ENCODE results near the gene THAP6.
"Not testable (repeated sequence)": the region's sequence is repeated elsewhere in the genome, so short reads cannot be mapped to it uniquely, and the experiment has no call there.

Gene THAP6

GRCh38 chr4:75514131-75514948 is at the start of gene THAP6, which contains the start of gene RCHY1:
TSS of gene THAP6 (plus strand) at chr4:75514473. CDS start at chr4:75515453, 980 bp downstream.
TSS of gene RCHY1 (minus strand) at chr4:75514403. CDS start at chr4:75514286, 117 bp downstream.
- DNase-seq (ENCODE audit: low read depth, low spot score), result peak; percentile 88

GRCh38 chr4:75469896-75470295 is 44.4 kb upstream of the THAP6 start:
- no peak for DNase-seq (ENCODE audit: low read depth, low spot score)

GRCh38 chr4:75470738-75471137 is 43.5 kb upstream of the THAP6 start:
- DNase-seq (ENCODE audit: low read depth, low spot score), result no peak

- no peak for DNase-seq (ENCODE audit: low read depth, low spot score)
Measured at GRCh38 chr4:75477201-75477600, 37.1 kb upstream of the THAP6 start.

- no peak for DNase-seq (ENCODE audit: low read depth, low spot score)
Measured at GRCh38 chr4:75484190-75484589, 30.1 kb upstream of the THAP6 start.

- no peak for DNase-seq (ENCODE audit: low read depth, low spot score)
Measured at GRCh38 chr4:75490155-75490554, 24.1 kb upstream of the THAP6 start.

- DNase-seq (ENCODE audit: low read depth, low spot score), result no peak
Measured at GRCh38 chr4:75494563-75494962, 19.7 kb upstream of the THAP6 start.

- DNase-seq (ENCODE audit: low read depth, low spot score), result no peak
Measured at GRCh38 chr4:75495476-75495875, 18.8 kb upstream of the THAP6 start.

GRCh38 chr4:75496406-75496805 is 17.9 kb upstream of the THAP6 start:
- no peak for DNase-seq (ENCODE audit: low read depth, low spot score)

- DNase-seq (ENCODE audit: low read depth, low spot score), result no peak
Measured at GRCh38 chr4:75497133-75497532, 17.1 kb upstream of the THAP6 start.

- no peak for DNase-seq (ENCODE audit: low read depth, low spot score)
Measured at GRCh38 chr4:75498041-75498440, 16.2 kb upstream of the THAP6 start.

- DNase-seq (ENCODE audit: low read depth, low spot score), result no peak
Measured at GRCh38 chr4:75499900-75500299, 14.4 kb upstream of the THAP6 start.

GRCh38 chr4:75502671-75503070 is 11.6 kb upstream of the THAP6 start:
- DNase-seq (ENCODE audit: low read depth, low spot score), result no peak

- DNase-seq (ENCODE audit: low read depth, low spot score), result no peak
Measured at GRCh38 chr4:75505630-75506029, 8.6 kb upstream of the THAP6 start.

GRCh38 chr4:75509592-75509991 is 4.7 kb upstream of the THAP6 start:
- not testable (repeated sequence) for DNase-seq (ENCODE audit: low read depth, low spot score)

GRCh38 chr4:75511841-75512240 is 2.4 kb upstream of the THAP6 start:
- DNase-seq (ENCODE audit: low read depth, low spot score), result no peak

GRCh38 chr4:75512386-75513211 is 1.7 kb upstream of the THAP6 start:
- DNase-seq (ENCODE audit: low read depth, low spot score), result no peak

GRCh38 chr4:75513526-75514130 is 645 bp upstream of the THAP6 start:
- DNase-seq (ENCODE audit: low read depth, low spot score), result no peak

- DNase-seq (ENCODE audit: low read depth, low spot score), result no peak
Measured at GRCh38 chr4:75514949-75515612, 808 bp downstream of the THAP6 start.

- no peak for DNase-seq (ENCODE audit: low read depth, low spot score)
Measured at GRCh38 chr4:75516144-75516543, 1.9 kb downstream of the THAP6 start.

- not testable (repeated sequence) for DNase-seq (ENCODE audit: low read depth, low spot score)
Measured at GRCh38 chr4:75519452-75519851, 5.2 kb downstream of the THAP6 start.

GRCh38 chr4:75525086-75525485 is 10.8 kb downstream of the THAP6 start:
- no peak for DNase-seq (ENCODE audit: low read depth, low spot score)

Measured in smooth muscle cell of the brain vasculature (primary cell).